Measurements from ENCODE around the gene FZD1.

- TF ChIP-seq, protein P1, sequence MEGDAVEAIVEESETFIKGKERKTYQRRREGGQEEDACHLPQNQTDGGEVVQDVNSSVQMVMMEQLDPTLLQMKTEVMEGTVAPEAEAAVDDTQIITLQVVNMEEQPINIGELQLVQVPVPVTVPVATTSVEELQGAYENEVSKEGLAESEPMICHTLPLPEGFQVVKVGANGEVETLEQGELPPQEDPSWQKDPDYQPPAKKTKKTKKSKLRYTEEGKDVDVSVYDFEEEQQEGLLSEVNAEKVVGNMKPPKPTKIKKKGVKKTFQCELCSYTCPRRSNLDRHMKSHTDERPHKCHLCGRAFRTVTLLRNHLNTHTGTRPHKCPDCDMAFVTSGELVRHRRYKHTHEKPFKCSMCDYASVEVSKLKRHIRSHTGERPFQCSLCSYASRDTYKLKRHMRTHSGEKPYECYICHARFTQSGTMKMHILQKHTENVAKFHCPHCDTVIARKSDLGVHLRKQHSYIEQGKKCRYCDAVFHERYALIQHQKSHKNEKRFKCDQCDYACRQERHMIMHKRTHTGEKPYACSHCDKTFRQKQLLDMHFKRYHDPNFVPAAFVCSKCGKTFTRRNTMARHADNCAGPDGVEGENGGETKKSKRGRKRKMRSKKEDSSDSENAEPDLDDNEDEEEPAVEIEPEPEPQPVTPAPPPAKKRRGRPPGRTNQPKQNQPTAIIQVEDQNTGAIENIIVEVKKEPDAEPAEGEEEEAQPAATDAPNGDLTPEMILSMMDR (IDR thresholded peaks at IDR 0.05; ENCODE audit: low read depth, low read length): no peak
- no peak for TF ChIP-seq EZH2phosphoT487 (IDR thresholded peaks at IDR 0.05; ENCODE audit: low read depth)
Measured at GRCh38 chr7:91319351-91319750, 55.1 kb downstream of the FZD1 start.
